ENCODE measurements around the gene GPAT2. TPM values are rescaled to one million over a fixed set of nuclear protein-coding genes. Genes with fewer than 3 reads are reported as not detected.
"Not testable (repeated sequence)": the region's sequence is repeated elsewhere in the genome, so short reads cannot be mapped to it uniquely, and the experiment has no call there.

GPAT2 gene
- total RNA-seq, 2 experiments from 2014 or later: not detected

GRCh38 chr2:96025755-96026154 is 9.0 kb downstream of the GPAT2 start:
- CTCF ChIA-PET (ENCODE audit: unreplicated experiment); H3K4me1 ChIP-seq (ENCODE audit: insufficient read depth, low read length, poor library complexity, severe bottlenecking); H3K79me2 ChIP-seq (ENCODE audit: insufficient read depth, low read depth, low read length); BruUV-seq (replicated peaks); H3K4me3 ChIP-seq (ENCODE audit: low read depth, low read length, poor library complexity, severe bottlenecking); H3K9me2 ChIP-seq (ENCODE audit: insufficient read depth, low read length); H3K27ac ChIP-seq (ENCODE audit: low read depth, low read length, poor library complexity, severe bottlenecking); intact Hi-C loops (cut with micrococcal nuclease; ENCODE audit: unreplicated experiment); POLR2A ChIA-PET; H2AFZ ChIP-seq (ENCODE audit: low read length); H3K36me3 ChIP-seq (ENCODE audit: insufficient read depth, low read length); H4K20me1 ChIP-seq (ENCODE audit: insufficient read depth, low read length); DNase-seq (ENCODE audit: low spot score); H3K4me2 ChIP-seq (ENCODE audit: low read length); H3K9me3 ChIP-seq (ENCODE audit: low read length): not testable (repeated sequence)

- intact Hi-C loops (cut with micrococcal nuclease; ENCODE audit: unreplicated experiment): no loop called here
- Histone ChIP-seq H3K27ac (ENCODE audit: low read depth, low read length, poor library complexity, severe bottlenecking) (no peak overlapping the region), H3K4me1 (ENCODE audit: insufficient read depth, low read length, poor library complexity, severe bottlenecking) (no peaks in the 10 kb centered on the region), H2AFZ (ENCODE audit: low read length) (no peak overlapping the region), H3K9me3 (ENCODE audit: low read length) (no peaks in the 10 kb centered on the region), H3K79me2 (ENCODE audit: insufficient read depth, low read depth, low read length) (no peaks in the 10 kb centered on the region), H4K20me1 (ENCODE audit: insufficient read depth, low read length) (no peaks in the 10 kb centered on the region), H3K4me2 (ENCODE audit: low read length) (no peak overlapping the region), H3K9me2 (ENCODE audit: insufficient read depth, low read length) (no peaks in the 10 kb centered on the region), H3K4me3 (ENCODE audit: low read depth, low read length, poor library complexity, severe bottlenecking) (no peak overlapping the region), H3K36me3 (ENCODE audit: insufficient read depth, low read length) (no peaks in the 10 kb centered on the region)
- TF ChIP-seq CTCF (conservative IDR thresholded peaks at IDR 0.05; ENCODE audit: low read length) (no peak), EZH2phosphoT487 (IDR thresholded peaks at IDR 0.05; ENCODE audit: borderline replicate concordance, low read depth, low read length) (no peak)
- ChIA-PET POLR2A (no interaction called here), CTCF (ENCODE audit: unreplicated experiment) (no interaction called here)
- no peak for DNase-seq (ENCODE audit: low spot score)
- no TSS peak for BruUV-seq (replicated peaks)
Measured at GRCh38 chr2:96025194-96025492, 9.6 kb downstream of the GPAT2 start.

DNA sequence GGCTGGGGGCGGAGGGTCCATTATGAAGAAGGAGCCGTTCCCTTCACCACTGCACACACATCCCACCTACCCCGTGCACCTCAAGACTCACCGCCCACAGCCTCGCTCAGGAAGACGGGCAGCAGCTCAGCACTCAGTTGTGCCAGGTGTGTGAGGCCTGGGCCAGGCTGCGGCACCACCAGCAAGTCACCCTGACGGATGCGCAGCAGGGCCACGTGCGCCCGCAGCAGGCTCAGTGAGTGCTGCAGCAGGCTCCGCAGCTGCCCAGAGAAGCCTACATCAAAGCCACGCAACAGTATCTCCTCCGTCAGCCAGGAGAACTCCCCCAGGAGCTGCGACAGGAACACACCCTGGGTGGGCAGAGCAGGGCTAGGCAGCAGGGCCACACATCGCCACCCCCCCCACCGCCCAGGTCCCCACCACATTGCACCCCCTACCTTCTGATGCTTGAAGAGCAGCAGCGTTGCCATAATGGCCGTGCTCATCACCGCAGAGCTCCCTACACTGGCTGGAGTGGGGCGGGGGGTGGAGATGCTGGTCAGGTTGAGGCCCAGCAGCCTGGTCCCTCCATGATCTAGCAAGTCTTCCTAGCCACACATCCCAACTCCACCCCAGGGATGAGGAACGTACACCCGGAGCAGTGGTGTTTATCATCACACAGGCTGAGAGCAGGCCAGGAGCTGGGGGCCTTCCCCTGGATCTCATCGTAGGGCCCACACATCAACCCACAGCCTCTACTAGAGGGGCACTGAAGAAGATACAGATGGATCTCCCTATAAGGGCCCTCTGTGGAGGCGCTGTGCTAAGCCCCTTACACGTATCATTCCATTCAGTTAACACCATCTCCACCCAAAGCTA is 10.2 kb downstream of the GPAT2 start:
- no peak overlapping the region for H3K27ac ChIP-seq (ENCODE audit: low read depth, low read length, poor library complexity, severe bottlenecking)
- DNase-seq (ENCODE audit: low spot score): no peak
- CTCF ChIA-PET (ENCODE audit: unreplicated experiment): no interaction called here
- H3K4me2 ChIP-seq (ENCODE audit: low read length): no peak overlapping the region
- H3K4me3 ChIP-seq (ENCODE audit: low read depth, low read length, poor library complexity, severe bottlenecking): no peak overlapping the region
- no peaks in the 10 kb centered on the region for H3K79me2 ChIP-seq (ENCODE audit: insufficient read depth, low read depth, low read length)
- H3K9me3 ChIP-seq (ENCODE audit: low read length): no peaks in the 10 kb centered on the region
- no peak for TF ChIP-seq CTCF (conservative IDR thresholded peaks at IDR 0.05; ENCODE audit: low read length)
- no peak for TF ChIP-seq EZH2phosphoT487 (IDR thresholded peaks at IDR 0.05; ENCODE audit: borderline replicate concordance, low read depth, low read length)
- H4K20me1 ChIP-seq (ENCODE audit: insufficient read depth, low read length): no peaks in the 10 kb centered on the region
- no peak overlapping the region for H2AFZ ChIP-seq (ENCODE audit: low read length)
- H3K4me1 ChIP-seq (ENCODE audit: insufficient read depth, low read length, poor library complexity, severe bottlenecking): no peaks in the 10 kb centered on the region
- no peaks in the 10 kb centered on the region for H3K36me3 ChIP-seq (ENCODE audit: insufficient read depth, low read length)
- intact Hi-C loops (cut with micrococcal nuclease; ENCODE audit: unreplicated experiment): no loop called here
- POLR2A ChIA-PET: no interaction called here
- H3K9me2 ChIP-seq (ENCODE audit: insufficient read depth, low read length): no peaks in the 10 kb centered on the region
- BruUV-seq (replicated peaks): no TSS peak

DNA sequence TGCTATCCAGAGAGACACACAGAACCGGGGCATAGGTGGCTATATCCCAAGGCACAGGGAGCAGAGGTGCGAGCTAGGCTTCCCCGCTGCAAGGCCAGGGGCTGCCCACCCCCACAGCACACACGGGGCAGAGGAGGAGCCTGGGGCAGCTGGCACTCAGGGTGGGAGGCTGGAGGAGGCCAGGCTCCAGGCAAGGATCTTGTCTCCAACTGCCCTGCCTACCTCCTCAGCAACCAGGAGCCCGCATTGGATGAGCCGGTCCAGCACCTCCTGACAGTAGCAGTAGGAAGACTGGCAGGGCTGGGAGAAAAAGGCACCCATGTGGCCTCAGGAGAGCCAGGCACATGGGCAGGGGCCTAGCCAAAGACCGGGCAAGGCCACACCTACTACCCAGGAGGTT is 11.0 kb downstream of the GPAT2 start:
- H3K9me3 ChIP-seq (ENCODE audit: low read length); H3K27ac ChIP-seq (ENCODE audit: low read depth, low read length, poor library complexity, severe bottlenecking); intact Hi-C loops (cut with micrococcal nuclease; ENCODE audit: unreplicated experiment); CTCF ChIA-PET (ENCODE audit: unreplicated experiment); H3K4me1 ChIP-seq (ENCODE audit: insufficient read depth, low read length, poor library complexity, severe bottlenecking); H2AFZ ChIP-seq (ENCODE audit: low read length); H3K9me2 ChIP-seq (ENCODE audit: insufficient read depth, low read length); DNase-seq (ENCODE audit: low spot score); H3K36me3 ChIP-seq (ENCODE audit: insufficient read depth, low read length); H4K20me1 ChIP-seq (ENCODE audit: insufficient read depth, low read length); POLR2A ChIA-PET; H3K4me2 ChIP-seq (ENCODE audit: low read length); H3K79me2 ChIP-seq (ENCODE audit: insufficient read depth, low read depth, low read length); H3K4me3 ChIP-seq (ENCODE audit: low read depth, low read length, poor library complexity, severe bottlenecking); BruUV-seq (replicated peaks): not testable (repeated sequence)
